ENCODE results near the gene SP1. TPM values are rescaled to one million over a fixed set of nuclear protein-coding genes. Genes with fewer than 3 reads are reported as not detected.
A peak's percentile ranks its signal among the peaks of the same experiment; 100 is the strongest.

SP1 gene
- total and polyA plus RNA-seq, 2 donors from 2014 or later = 15.1 to 126 TPM

DNA sequence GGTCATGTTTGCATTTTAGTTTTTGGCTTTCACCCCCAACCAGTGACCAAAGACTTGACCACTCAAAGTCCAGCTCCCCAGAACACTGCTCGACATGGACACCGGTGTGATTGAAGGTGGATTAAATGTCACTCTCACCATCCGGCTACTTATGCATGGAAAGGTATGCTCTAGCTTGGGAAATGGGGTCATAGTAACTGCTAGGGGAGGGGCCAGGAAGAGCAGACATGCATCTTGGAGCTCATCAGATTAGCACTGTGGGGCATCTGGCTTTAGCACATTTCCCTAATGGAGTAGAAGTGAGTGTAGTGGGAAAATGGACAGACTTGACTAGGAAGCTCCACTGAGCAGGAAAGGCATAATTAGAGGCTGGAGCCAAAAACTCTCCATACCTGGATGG lies 74.7 kb downstream of the SP1 start:
- H3K9me3 ChIP-seq (ENCODE audit: control insufficient read depth in 2 of 3, insufficient read depth in 1 of 3, low read length in 3 of 3) = no peaks in the 10 kb centered on the region
- DNase-seq (peak in 1 of 5 donors; percentile 21), FAIRE-seq (no peak)
- no peak overlapping the region for H3K27ac ChIP-seq (ENCODE audit: low read depth in 2 of 2, low read length in 2 of 2)
- intact Hi-C loops (cut with DNase I) = no loop called here
- H3K4me1 ChIP-seq (ENCODE audit: control insufficient read depth in 2 of 3, insufficient read depth in 2 of 3, low read depth in 1 of 3, low read length in 3 of 3) = peaks cover 5 to 15% (median 12%) of the 10 kb centered on the region in 3 donors
- TF ChIP-seq, protein P1, sequence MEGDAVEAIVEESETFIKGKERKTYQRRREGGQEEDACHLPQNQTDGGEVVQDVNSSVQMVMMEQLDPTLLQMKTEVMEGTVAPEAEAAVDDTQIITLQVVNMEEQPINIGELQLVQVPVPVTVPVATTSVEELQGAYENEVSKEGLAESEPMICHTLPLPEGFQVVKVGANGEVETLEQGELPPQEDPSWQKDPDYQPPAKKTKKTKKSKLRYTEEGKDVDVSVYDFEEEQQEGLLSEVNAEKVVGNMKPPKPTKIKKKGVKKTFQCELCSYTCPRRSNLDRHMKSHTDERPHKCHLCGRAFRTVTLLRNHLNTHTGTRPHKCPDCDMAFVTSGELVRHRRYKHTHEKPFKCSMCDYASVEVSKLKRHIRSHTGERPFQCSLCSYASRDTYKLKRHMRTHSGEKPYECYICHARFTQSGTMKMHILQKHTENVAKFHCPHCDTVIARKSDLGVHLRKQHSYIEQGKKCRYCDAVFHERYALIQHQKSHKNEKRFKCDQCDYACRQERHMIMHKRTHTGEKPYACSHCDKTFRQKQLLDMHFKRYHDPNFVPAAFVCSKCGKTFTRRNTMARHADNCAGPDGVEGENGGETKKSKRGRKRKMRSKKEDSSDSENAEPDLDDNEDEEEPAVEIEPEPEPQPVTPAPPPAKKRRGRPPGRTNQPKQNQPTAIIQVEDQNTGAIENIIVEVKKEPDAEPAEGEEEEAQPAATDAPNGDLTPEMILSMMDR (IDR thresholded peaks at IDR 0.05; ENCODE audit: borderline replicate concordance, extremely low read depth, insufficient read depth) = no peak
- peak overlapping the region in 2 of 3 donors; percentile 79 to 82 for H3K4me3 ChIP-seq (ENCODE audit: low read length in 3 of 3)
- no peaks in the 10 kb centered on the region for H3K27me3 ChIP-seq (ENCODE audit: control insufficient read depth, insufficient read depth, low read length)
- peak overlapping the region in 1 of 3 donors; percentile 91 for H3K9ac ChIP-seq (ENCODE audit: low read length in 3 of 3)
- peaks cover 24 to 50% (median 32%) of the 10 kb centered on the region in 3 donors for H3K36me3 ChIP-seq (ENCODE audit: control insufficient read depth in 2 of 3, insufficient read depth in 3 of 3, low read length in 3 of 3)

DNA sequence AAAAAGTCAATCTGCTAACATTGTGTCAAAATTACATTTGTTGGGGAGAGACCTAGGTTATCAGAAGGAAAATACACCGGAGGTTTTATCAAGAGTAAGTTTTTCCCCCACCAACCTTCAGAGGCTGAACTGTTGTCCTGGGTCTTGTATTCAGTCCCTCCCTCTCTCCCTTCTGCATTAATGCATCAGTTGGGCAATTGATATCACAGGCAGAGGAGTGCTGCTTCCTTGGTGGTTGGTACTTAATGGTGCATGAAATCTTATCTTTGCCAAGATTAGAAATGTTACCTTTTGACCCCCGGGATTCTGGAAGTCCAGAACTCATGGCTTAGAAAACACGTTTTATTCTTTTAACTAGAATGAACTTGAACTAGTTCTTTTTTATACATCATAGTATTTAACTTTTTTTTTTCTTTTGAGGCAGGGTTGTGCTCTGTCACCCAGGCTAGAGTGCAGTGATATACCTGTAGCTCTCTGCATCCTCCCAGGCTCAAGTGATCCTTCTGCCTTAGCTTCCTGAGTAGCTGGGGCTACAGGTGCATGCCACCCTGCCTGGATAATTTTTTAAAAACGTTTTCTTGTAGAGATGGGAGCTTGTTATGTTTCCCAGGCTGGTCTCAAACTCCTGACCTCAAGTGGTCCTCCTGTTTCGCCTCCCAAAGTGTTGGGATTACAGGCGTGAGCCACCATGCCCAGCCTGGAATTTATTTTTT lies 76.8 kb downstream of the SP1 start:
- H3K9me3 ChIP-seq (ENCODE audit: control insufficient read depth in 2 of 3, insufficient read depth in 1 of 3, low read length in 3 of 3) = no peaks in the 10 kb centered on the region
- H3K27ac ChIP-seq (ENCODE audit: low read depth in 2 of 2, low read length in 2 of 2) = no peak overlapping the region
- H3K36me3 ChIP-seq (ENCODE audit: control insufficient read depth in 2 of 3, insufficient read depth in 3 of 3, low read length in 3 of 3) = peaks cover 37 to 71% (median 52%) of the 10 kb centered on the region in 3 donors
- H3K4me1 ChIP-seq (ENCODE audit: control insufficient read depth in 2 of 3, insufficient read depth in 2 of 3, low read depth in 1 of 3, low read length in 3 of 3) = peaks cover 5 to 21% (median 17%) of the 10 kb centered on the region in 3 donors
- TF ChIP-seq, protein P1 (IDR thresholded peaks at IDR 0.05; ENCODE audit: borderline replicate concordance, extremely low read depth, insufficient read depth) = no peak
- no peak overlapping the region for H3K4me3 ChIP-seq (ENCODE audit: low read length in 3 of 3)
- intact Hi-C loops (cut with DNase I) = no loop called here
- FAIRE-seq (no peak), DNase-seq (no peak)
- H3K27me3 ChIP-seq (ENCODE audit: control insufficient read depth, insufficient read depth, low read length) = no peaks in the 10 kb centered on the region
- peak overlapping the region in 1 of 3 donors; percentile 10 for H3K9ac ChIP-seq (ENCODE audit: low read length in 3 of 3)

DNA sequence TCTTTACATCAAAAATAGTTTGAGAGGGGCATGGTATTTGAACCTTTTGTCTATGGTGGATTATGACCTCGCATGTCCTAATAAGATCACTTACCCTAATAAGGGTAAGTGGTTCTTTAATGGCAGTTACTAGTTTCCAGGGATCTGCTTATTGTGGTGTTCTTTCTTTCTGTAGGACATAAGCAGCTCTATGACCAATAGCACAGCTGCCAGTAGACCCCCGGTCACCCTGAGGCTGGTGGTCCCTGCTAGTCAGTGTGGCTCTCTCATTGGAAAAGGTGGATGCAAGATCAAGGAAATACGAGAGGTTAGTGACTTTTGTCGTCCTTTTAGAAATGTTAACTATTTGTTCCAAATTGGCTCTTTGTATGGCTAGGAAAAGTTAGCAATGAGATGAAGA lies 79.1 kb downstream of the SP1 start:
- H3K27ac ChIP-seq (ENCODE audit: low read depth in 2 of 2, low read length in 2 of 2) = no peak overlapping the region
- H3K4me3 ChIP-seq (ENCODE audit: low read length in 3 of 3) = no peak overlapping the region
- H3K36me3 ChIP-seq (ENCODE audit: control insufficient read depth in 2 of 3, insufficient read depth in 3 of 3, low read length in 3 of 3) = peaks cover 44 to 93% (median 73%) of the 10 kb centered on the region in 3 donors
- no peaks in the 10 kb centered on the region for H3K9me3 ChIP-seq (ENCODE audit: control insufficient read depth in 2 of 3, insufficient read depth in 1 of 3, low read length in 3 of 3)
- intact Hi-C loops (cut with DNase I) = no loop called here
- DNase-seq = no peak
- TF ChIP-seq, protein P1 (IDR thresholded peaks at IDR 0.05; ENCODE audit: borderline replicate concordance, extremely low read depth, insufficient read depth) = no peak
- no peak overlapping the region for H3K9ac ChIP-seq (ENCODE audit: low read length in 3 of 3)
- no peak for FAIRE-seq
- no peaks in the 10 kb centered on the region for H3K27me3 ChIP-seq (ENCODE audit: control insufficient read depth, insufficient read depth, low read length)
- H3K4me1 ChIP-seq (ENCODE audit: control insufficient read depth in 2 of 3, insufficient read depth in 2 of 3, low read depth in 1 of 3, low read length in 3 of 3) = peaks cover 2 to 23% (median 18%) of the 10 kb centered on the region in 3 donors

All from kidney (tissue), 14 donors.